Ishikawa (cell line): ENCODE data around the gene TTC34.

Source experiments
- CEBPB ChIP-seq: IDR thresholded peaks from 2 replicates; pipeline ENCODE4 v1.6.1; 2012
- CREB1 ChIP-seq: IDR thresholded peaks from 2 replicates; pipeline ENCODE4 v1.6.1; 2012; ENCODE audit warnings: low read depth
- EGR1 ChIP-seq: IDR thresholded peaks from 2 replicates; pipeline ENCODE4 v1.6.1; 2012
- EP300 ChIP-seq: IDR thresholded peaks from 2 replicates; pipeline ENCODE4 v1.6.1; 2012; ENCODE audit warnings: borderline replicate concordance
- FOXM1 ChIP-seq: IDR thresholded peaks from 2 replicates; pipeline ENCODE4 v1.6.1; 2012; ENCODE audit warnings: low read depth, borderline replicate concordance
- NFIC ChIP-seq: IDR thresholded peaks from 2 replicates; pipeline ENCODE4 v1.6.1; 2012
- RAD21 ChIP-seq: IDR thresholded peaks from 2 replicates; pipeline ENCODE4 v1.6.1; 2012; ENCODE audit warnings: low read depth
- TAF1 ChIP-seq: IDR thresholded peaks from 2 replicates; pipeline ENCODE4 v1.6.1; 2012; ENCODE audit warnings: low read depth, mild to moderate bottlenecking
- TCF12 ChIP-seq: IDR thresholded peaks from 2 replicates; pipeline ENCODE4 v1.6.1; 2012; ENCODE audit warnings: low read depth
- TEAD4 ChIP-seq: IDR thresholded peaks from 2 replicates; pipeline ENCODE4 v1.6.1; 2012
- YY1 ChIP-seq: IDR thresholded peaks from 2 replicates; pipeline ENCODE4 v1.6.1; 2012; ENCODE audit warnings: low read depth
- ZBTB7A ChIP-seq: IDR thresholded peaks from 2 replicates; pipeline ENCODE4 v1.6.1; 2012; ENCODE audit warnings: low read depth
- TF ChIP-seq, protein P1 (sequence below): IDR thresholded peaks from 2 replicates; pipeline ENCODE4 v1.6.1; 2012
- TF ChIP-seq, protein P2 (sequence below): IDR thresholded peaks from 2 replicates; pipeline ENCODE4 v1.6.1; 2012
- TF ChIP-seq, protein P3 (sequence below): IDR thresholded peaks from 2 replicates; pipeline ENCODE4 v1.6.1; 2012; ENCODE audit warnings: low read depth, mild to moderate bottlenecking

TTC34 gene

DNA sequence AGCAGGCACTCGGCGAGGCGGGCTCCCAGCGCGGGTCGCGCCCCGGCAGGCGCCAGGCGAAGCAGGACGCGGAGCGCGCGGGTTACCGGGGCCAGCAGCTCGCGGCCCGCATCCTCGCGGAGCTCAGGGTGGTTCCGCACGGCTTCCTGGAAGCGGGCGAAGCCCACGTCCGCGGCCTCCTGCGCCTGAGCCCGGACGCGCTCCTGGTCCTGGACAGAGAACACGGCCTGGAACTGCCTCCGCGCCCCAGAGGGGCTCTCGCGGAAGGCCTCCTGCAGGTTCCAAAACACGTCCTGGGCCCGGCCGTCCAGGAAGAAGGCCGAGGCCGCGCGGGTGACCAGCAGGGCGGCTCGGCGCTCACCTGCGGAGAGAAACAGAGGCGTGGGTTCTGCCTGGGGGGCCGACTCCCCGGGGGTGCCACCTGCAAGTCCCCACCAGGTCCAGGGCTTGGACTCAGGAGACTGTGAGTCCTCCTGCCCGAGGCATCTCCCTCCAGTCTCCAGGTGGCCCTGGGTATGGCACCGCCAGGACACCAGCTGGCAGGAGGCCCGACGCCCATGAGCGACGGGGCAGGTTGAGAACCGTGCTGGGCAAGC, 11.4 kb downstream of the TTC34 start:
- TF ChIP-seq NFIC (no peak), CEBPB (no peak), EP300 (no peak), TCF12 (no peak), FOXM1 (no peak), TAF1 (no peak), TEAD4 (no peak), EGR1 (no peak)
- TF ChIP-seq, protein P1, sequence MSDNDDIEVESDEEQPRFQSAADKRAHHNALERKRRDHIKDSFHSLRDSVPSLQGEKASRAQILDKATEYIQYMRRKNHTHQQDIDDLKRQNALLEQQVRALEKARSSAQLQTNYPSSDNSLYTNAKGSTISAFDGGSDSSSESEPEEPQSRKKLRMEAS, result no peak

DNA sequence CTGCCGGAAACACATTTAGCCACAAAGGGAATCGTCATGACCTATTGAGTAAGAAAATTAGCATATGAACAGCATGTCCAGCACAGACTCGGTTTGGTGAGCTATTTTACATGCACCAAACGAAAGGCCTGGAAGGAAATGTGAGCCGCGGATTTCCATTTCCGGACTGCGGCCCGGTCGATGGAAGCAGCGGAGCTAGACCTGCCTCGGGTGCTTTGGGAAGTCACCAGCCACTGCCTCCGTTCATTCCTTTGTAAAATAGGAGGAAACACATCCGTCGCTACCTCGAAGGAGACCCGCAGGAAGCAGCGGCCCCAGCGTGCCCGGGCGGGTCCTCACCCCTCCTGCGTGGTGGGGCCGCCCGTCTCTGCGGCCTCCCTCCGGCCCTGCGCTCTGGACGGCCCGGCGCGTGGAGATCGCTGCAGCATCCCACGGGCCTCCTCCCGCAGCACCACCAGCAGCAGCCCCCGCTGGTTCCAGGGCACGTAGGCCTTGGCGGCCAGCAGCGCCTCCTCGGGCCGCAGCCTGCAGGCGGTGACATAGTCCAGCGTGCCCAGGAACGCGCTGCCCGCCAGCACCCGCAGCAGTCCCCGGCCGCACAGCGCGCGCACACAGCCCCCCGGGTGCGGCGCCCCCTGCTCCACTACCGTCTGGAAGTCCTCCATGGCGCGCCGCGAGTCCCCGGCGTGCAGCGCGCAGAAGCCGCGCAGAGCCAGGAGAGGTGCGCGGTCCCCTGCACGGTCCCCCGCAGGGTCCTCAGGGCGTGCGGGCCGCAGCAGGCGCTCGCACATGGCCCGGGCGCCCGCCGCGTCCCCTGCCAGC, 12.1 kb downstream of the TTC34 start:
- TF ChIP-seq TEAD4 (no peak), RAD21 (no peak), TAF1 (no peak), EGR1 (no peak), CEBPB (no peak), CREB1 (no peak), FOXM1 (no peak), EP300 (no peak), NFIC (no peak), TCF12 (no peak), ZBTB7A (no peak), YY1 (no peak)
- TF ChIP-seq, protein P2, sequence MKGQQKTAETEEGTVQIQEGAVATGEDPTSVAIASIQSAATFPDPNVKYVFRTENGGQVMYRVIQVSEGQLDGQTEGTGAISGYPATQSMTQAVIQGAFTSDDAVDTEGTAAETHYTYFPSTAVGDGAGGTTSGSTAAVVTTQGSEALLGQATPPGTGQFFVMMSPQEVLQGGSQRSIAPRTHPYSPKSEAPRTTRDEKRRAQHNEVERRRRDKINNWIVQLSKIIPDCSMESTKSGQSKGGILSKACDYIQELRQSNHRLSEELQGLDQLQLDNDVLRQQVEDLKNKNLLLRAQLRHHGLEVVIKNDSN, result no peak
- TF ChIP-seq, protein P3, sequence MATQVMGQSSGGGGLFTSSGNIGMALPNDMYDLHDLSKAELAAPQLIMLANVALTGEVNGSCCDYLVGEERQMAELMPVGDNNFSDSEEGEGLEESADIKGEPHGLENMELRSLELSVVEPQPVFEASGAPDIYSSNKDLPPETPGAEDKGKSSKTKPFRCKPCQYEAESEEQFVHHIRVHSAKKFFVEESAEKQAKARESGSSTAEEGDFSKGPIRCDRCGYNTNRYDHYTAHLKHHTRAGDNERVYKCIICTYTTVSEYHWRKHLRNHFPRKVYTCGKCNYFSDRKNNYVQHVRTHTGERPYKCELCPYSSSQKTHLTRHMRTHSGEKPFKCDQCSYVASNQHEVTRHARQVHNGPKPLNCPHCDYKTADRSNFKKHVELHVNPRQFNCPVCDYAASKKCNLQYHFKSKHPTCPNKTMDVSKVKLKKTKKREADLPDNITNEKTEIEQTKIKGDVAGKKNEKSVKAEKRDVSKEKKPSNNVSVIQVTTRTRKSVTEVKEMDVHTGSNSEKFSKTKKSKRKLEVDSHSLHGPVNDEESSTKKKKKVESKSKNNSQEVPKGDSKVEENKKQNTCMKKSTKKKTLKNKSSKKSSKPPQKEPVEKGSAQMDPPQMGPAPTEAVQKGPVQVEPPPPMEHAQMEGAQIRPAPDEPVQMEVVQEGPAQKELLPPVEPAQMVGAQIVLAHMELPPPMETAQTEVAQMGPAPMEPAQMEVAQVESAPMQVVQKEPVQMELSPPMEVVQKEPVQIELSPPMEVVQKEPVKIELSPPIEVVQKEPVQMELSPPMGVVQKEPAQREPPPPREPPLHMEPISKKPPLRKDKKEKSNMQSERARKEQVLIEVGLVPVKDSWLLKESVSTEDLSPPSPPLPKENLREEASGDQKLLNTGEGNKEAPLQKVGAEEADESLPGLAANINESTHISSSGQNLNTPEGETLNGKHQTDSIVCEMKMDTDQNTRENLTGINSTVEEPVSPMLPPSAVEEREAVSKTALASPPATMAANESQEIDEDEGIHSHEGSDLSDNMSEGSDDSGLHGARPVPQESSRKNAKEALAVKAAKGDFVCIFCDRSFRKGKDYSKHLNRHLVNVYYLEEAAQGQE, result no peak
- TF ChIP-seq, protein P1, result no peak

DNA sequence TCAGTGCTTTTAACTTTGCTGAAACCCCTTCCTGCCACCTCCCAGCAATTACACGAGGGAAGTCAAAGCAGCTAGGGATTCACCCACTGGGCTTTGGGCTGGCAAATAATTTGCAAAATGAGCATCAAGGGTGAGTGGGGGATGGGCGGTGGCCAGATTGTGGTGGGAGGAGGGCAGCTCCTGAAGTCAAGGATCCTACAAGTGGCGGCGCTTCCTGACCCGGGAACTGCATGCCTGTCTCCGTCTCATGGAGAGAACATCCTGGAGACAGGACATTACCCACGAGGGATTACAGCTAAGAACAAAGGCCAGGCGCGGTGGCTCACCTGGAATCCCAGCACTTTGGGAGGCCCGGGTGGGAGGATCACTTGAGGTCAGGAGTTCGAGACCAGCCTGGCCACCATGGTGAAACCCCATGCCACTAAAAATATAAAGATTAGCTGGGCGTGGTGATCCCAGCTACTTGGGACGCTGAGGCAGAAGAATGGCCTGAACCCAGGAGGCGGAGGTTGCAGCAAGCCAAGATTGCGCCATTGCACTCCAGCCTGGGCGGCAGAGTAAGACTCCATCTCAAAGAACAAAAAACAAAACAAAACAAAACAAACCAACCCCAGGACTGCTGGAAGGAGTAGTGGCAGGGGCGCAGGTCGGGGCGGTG, 12.9 kb downstream of the TTC34 start:
- no peak for TF ChIP-seq TCF12
- TF ChIP-seq EP300, result no peak
- no peak for TF ChIP-seq TAF1
- TF ChIP-seq, protein P2, result no peak
- no peak for TF ChIP-seq CEBPB
- no peak for TF ChIP-seq CREB1
- no peak for TF ChIP-seq NFIC
- no peak for TF ChIP-seq FOXM1
- no peak for TF ChIP-seq EGR1
- TF ChIP-seq, protein P1, result no peak

DNA sequence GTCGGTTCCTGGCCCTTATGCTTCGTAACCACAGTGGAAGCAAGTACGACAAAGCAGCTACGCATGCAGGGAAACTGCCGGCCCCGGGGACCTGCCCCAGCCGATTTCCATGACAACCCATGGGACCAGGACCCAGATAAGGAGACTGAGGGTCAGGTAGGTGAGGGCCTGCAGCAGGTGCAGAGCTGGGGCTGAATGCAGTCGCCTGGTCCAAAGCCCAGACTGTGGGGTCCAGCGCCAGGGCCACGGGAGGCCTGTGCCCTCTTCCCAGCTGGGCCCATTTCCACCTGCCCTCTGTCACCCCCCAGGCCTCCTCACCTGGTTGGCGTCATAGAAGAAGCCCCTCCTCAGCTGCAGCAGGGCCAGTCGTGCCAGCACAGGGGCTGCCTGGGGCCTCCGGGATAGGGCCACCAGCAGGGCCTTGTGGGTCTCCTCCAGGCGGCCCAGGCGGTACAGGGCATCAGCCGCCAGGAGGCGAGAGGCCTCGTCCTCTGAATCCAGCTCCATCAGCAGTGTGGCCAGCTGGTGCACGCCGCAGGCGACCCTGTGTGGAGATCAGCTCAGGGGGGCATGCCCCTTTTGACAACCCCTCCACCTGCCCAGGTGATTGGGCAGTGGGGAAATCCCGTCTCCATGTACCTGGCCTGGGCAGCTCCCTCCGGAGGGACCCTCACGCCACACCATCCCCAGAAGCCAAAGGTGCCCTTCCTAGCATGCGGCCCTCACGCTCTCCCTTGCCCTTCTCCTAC, 14.2 kb downstream of the TTC34 start:
- TF ChIP-seq, protein P3, result no peak
- no peak for TF ChIP-seq TEAD4
- TF ChIP-seq, protein P2, result no peak
- no peak for TF ChIP-seq ZBTB7A
- no peak for TF ChIP-seq YY1
- no peak for TF ChIP-seq FOXM1
- no peak for TF ChIP-seq EGR1
- TF ChIP-seq CEBPB, result no peak
- no peak for TF ChIP-seq NFIC
- TF ChIP-seq TCF12, result no peak
- no peak for TF ChIP-seq CREB1
- TF ChIP-seq, protein P1, result no peak
- TF ChIP-seq RAD21, result no peak
- no peak for TF ChIP-seq EP300
- TF ChIP-seq TAF1, result no peak
